ENCODE data around the gene GZMB. TPM values are rescaled to one million over a fixed set of nuclear protein-coding genes. Genes with fewer than 3 reads are reported as not detected.

Gene GZMB
- total RNA-seq (2021; ENCODE audit: unreplicated experiment) (0.74 TPM), Bru-seq, nascent RNA (not detected), BruChase-seq, experiment 1, labeled RNA remaining after a 6-hour chase (not detected), BruChase-seq, experiment 2, labeled RNA remaining after a 2-hour chase (not detected)
- polyA plus RNA-seq (2012): not detected in 2 replicates
- long read RNA-seq: 0 reads

GRCh38 chr14:24634158-24634557, at the start of gene GZMB:
Gene GZMB (minus strand): TSS chr14:24634190. CDS start chr14:24634160, 30 bp downstream.
- ATAC-seq: no peak
- Histone ChIP-seq H4K20me1 (ENCODE audit: insufficient read depth) (no peaks in the 10 kb centered on the region), H3K4me1 (ENCODE audit: control insufficient read depth in 1 of 2, insufficient read depth in 2 of 2, low read length in 2 of 2) (no peaks in the 10 kb centered on the region; a peak in 1 of 4 replicates), H3K36me3 (ENCODE audit: control insufficient read depth in 1 of 2, insufficient read depth in 2 of 2, low read length in 2 of 2) (no peaks in the 10 kb centered on the region), H3K9me2 (ENCODE audit: insufficient read depth) (no peaks in the 10 kb centered on the region), H3K27ac (ENCODE audit: low read depth, low read length) (no peak within 1 kb of the TSS), H3K4me3 (replicated peaks in 1 of 2; ENCODE audit: low read depth in 1 of 2, low read length in 2 of 2) (no peak within 1 kb of the TSS), H3K79me2 (ENCODE audit: insufficient read depth, low read length) (no peaks in the 10 kb centered on the region), H2AFZ (ENCODE audit: low read depth, low read length, poor library complexity, severe bottlenecking) (no peak within 1 kb of the TSS), H3K4me2 (ENCODE audit: low read length) (no peak within 1 kb of the TSS), H3K9ac (ENCODE audit: low read length) (no peak within 1 kb of the TSS), H3K9me3 (ENCODE audit: control insufficient read depth in 1 of 2, insufficient read depth in 1 of 2, low read depth in 1 of 2, low read length in 2 of 2) (no peaks in the 10 kb centered on the region), H3K27me3 (ENCODE audit: insufficient read depth, low read length) (no peaks in the 10 kb centered on the region)
- ChIA-PET RAD21 (ENCODE audit: low non-redundant PET in 1 of 2, low total read pairs in 2 of 2, uncharacterized antibody in 2 of 2, unreplicated experiment in 2 of 2) (no interaction called here), POLR2A (no interaction called here), CTCF (no interaction called here)
- intact Hi-C loops (cut with micrococcal nuclease): no loop called here
- TF ChIP-seq REST (IDR thresholded peaks at IDR 0.05; ENCODE audit: low read depth): no peak
- TF ChIP-seq EZH2phosphoT487 (IDR thresholded peaks at IDR 0.05; ENCODE audit: borderline replicate concordance): no peak
- no peak for TF ChIP-seq ATF3 (IDR thresholded peaks at IDR 0.05)
- TF ChIP-seq JUND (IDR thresholded peaks at IDR 0.05): no peak
- no peak for TF ChIP-seq POLR2AphosphoS5 (IDR thresholded peaks at IDR 0.05; ENCODE audit: low read depth, low read length)
- TF ChIP-seq ELF1 (IDR thresholded peaks at IDR 0.05; ENCODE audit: borderline replicate concordance, low read depth): no peak
- TF ChIP-seq MAX (IDR thresholded peaks at IDR 0.05): no peak
- no peak for TF ChIP-seq ZBTB33 (IDR thresholded peaks at IDR 0.05; ENCODE audit: extremely low read depth, insufficient replicate concordance, low read length)
- no peak for TF ChIP-seq CBX3 (IDR thresholded peaks at IDR 0.05; ENCODE audit: low read depth)
- no peak for TF ChIP-seq ZFX (IDR thresholded peaks at IDR 0.05)
- no peak for DNase-seq (ENCODE audit: low read depth, low spot score)
- BruUV-seq (replicated peaks): no TSS peak

All from HCT116 (cell line).